Stimulated activated memory B cell treated with anti-CD40 and anti-IgM and Interleukin-4, amounts not matched to agents 10 μg/mL and 1 μg/mL and 100 μg/mL, for 72 hours (primary cell): Measurements from ENCODE around the gene FBN2.

Experiments
- ATAC-seq: fragments of 150-1000 bp; cut with Tn5 transposase; 2 replicates; pipeline ENCODE4 v1.10.0; 2021
- H3K27ac Mint-ChIP-seq: one replicate; pipeline ENCODE4 v1.8.0; 2022; ENCODE audit warnings: mild to moderate bottlenecking, mixed read lengths
- H3K27me3 Mint-ChIP-seq: one replicate; pipeline ENCODE4 v1.8.0; 2022; ENCODE audit warnings: mixed read lengths
- H3K36me3 Mint-ChIP-seq: one replicate; pipeline ENCODE4 v1.8.0; 2022; ENCODE audit warnings: mixed read lengths
- H3K4me1 Mint-ChIP-seq: one replicate; pipeline ENCODE4 v1.8.0; 2022; ENCODE audit warnings: mixed read lengths
- H3K4me3 Mint-ChIP-seq: one replicate; pipeline ENCODE4 v1.8.0; 2022; ENCODE audit warnings: mild to moderate bottlenecking, moderate library complexity, mixed read lengths
- H3K9me3 Mint-ChIP-seq: one replicate; pipeline ENCODE4 v1.8.0; 2022; ENCODE audit warnings: mixed read lengths

The FBN2 gene

DNA sequence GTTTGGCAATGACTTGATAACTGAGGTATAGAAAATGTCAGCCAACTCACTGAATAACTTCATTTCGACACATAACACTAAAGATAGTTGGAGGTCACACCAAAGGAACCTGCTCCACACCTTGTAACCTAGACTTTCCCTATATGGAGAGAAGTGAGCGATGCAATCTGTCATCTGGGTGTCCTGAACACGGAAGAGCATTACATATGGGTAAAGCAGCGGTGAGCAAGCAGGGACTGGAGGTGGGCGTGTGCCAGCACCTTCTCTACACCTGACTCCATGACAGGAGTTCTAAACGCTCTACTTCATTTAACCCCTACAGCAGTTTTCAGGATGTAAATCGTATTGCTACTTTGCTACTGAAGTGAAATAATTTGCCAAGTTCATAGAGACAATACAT, 301.7 kb downstream of the FBN2 start:
- no peak overlapping the region for H3K4me3 Mint-ChIP-seq
- no peaks in the 10 kb centered on the region for H3K9me3 Mint-ChIP-seq
- H3K4me1 Mint-ChIP-seq, result no peaks in the 10 kb centered on the region
- H3K27ac Mint-ChIP-seq, result no peak overlapping the region
- no peak for ATAC-seq
- H3K27me3 Mint-ChIP-seq, result peaks cover 10% of the 10 kb centered on the region
- H3K36me3 Mint-ChIP-seq, result no peaks in the 10 kb centered on the region

DNA sequence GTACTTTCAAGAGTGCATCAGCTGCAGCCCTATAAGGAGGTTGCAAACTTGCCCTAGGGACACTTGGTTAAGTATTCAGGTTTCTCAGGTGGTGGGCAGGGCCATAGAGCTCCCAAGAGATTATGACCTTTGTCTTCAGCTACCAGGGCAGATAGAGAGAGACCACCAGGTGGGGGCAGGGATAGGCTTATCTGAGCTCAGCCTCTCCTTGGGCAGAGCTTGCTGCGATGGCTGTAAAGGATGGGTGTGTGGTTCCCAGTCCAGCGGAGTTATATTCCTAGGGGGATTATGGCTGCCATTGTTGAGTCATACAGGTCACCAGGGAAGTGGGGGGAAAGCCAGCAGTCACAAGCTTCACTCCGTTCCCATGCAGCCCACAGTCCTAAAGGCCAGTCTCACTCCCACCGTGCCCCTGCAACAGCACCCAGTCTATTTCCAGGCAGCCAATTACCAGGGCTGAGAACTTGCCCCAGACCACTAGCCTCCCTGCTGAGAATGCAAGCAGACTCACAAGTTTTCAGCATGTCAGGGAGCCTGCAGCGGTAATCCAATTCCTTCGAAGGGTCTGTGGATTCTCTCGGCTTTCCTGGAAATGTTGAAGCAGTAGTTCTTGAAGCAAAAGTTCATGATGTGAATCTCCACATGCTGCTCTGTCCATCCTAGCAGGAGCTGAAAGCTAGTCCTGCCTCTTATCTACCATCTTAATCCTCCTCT, 303.0 kb downstream of the FBN2 start:
- ATAC-seq, result no peak
- Mint-ChIP-seq H3K27ac (no peak overlapping the region), H3K4me3 (no peak overlapping the region), H3K4me1 (no peaks in the 10 kb centered on the region), H3K36me3 (no peaks in the 10 kb centered on the region), H3K9me3 (no peaks in the 10 kb centered on the region), H3K27me3 (peaks cover 10% of the 10 kb centered on the region)

DNA sequence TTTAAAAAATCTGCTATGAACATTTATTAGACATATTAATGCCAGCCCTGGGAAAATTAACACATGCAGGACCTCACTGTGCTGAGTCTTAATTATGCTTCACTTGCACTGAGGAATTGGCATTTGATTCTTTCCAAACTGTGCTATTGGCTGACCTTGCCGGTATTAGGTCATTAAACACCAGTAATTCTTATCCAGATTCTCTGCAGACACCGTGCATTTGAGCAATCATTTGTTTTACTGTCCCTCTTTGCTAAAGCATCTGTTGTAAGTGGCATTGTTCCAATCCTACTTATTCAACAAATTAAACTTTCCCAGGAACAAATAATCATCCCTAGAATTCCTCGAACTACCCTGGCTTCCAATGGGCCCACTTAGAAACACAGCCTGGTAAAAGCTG, 309.5 kb downstream of the FBN2 start:
- H3K27ac Mint-ChIP-seq, result no peak overlapping the region
- no peaks in the 10 kb centered on the region for H3K4me1 Mint-ChIP-seq
- H3K4me3 Mint-ChIP-seq, result no peak overlapping the region
- ATAC-seq, result no peak
- no peaks in the 10 kb centered on the region for H3K27me3 Mint-ChIP-seq
- no peaks in the 10 kb centered on the region for H3K36me3 Mint-ChIP-seq
- H3K9me3 Mint-ChIP-seq, result no peaks in the 10 kb centered on the region

DNA sequence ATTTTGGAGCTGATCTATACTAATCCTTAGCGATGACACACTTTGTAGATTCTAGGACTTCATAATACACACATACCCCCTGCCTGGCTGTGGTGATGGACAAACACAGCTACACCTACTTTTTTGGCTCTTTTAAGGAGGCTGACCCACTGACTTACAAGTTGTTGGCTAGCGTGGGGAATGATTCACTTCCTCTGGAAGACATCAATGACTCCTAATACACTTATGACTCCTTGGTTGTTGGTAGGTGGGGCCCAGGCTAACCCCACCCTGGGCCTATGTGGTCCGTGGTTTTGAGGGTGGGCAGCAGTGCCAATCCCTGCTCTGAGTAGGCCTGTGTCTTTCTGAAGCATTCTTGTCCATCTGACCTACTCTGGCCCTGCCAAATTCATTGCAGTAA, 310.0 kb downstream of the FBN2 start:
- peak; percentile 18 for ATAC-seq
- Mint-ChIP-seq H3K4me1 (no peaks in the 10 kb centered on the region), H3K27ac (no peak overlapping the region), H3K9me3 (no peaks in the 10 kb centered on the region), H3K27me3 (no peaks in the 10 kb centered on the region), H3K4me3 (no peak overlapping the region), H3K36me3 (no peaks in the 10 kb centered on the region)

DNA sequence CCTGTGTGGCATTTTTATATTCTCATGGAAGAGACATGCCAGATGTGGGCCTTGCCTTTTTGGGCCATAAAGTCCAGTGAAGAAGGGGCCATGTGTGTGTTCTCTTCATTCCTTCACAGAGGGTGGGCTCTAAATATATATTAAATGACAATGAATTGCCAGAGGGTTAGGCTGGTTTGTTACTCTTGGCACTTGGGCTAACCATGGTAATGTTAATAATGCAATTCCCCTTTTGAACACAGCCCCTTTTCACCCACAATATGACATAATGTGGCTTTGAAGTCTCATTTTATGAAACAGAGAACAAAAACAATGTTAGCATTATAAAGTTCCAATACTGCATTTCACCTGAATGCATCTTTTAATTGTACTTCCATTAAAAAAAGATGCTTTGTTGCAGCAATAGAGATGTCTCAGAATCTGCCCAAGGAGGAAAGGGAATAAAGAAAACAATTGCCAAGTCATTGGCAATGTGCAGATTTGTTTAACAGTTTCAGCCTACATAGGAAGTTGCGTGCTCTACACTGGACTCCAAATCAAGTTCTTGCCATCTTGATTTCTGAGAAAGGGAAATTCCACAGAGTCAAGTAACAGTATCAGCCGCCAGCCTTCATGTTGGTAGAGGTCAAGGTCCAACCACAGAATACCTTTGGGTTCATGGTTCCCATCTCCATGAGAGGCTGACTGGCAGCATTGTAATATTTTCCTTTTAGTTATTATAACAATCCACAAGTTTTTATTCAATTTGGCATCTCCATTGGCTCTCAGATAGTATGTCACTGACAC, 312.6 kb downstream of the FBN2 start:
- ATAC-seq, result no peak
- Mint-ChIP-seq H3K27me3 (no peaks in the 10 kb centered on the region), H3K4me1 (no peaks in the 10 kb centered on the region), H3K36me3 (no peaks in the 10 kb centered on the region), H3K9me3 (no peaks in the 10 kb centered on the region), H3K4me3 (no peak overlapping the region), H3K27ac (no peak overlapping the region)

DNA sequence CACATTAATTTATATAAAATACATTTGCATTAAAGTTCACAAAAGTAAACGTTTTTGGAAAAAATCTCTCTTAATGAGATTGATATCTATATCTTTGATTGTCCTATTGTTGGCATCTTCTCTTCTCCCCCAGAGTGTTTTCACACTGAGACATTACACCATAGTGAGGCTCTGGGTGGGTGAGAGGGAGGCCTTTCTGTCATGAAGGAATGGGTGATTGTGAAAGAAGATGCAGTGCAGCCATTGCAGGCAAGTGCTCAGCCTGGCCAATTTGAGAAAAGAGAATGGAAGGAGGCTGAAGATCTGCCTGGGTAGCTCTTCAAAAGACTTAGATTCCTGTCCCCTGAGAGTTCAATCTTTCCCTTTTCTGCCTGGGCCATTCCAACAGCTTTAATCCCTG, 313.7 kb downstream of the FBN2 start:
- no peaks in the 10 kb centered on the region for H3K4me1 Mint-ChIP-seq
- H3K27ac Mint-ChIP-seq, result no peak overlapping the region
- no peaks in the 10 kb centered on the region for H3K27me3 Mint-ChIP-seq
- H3K36me3 Mint-ChIP-seq, result no peaks in the 10 kb centered on the region
- no peaks in the 10 kb centered on the region for H3K9me3 Mint-ChIP-seq
- no peak for ATAC-seq
- H3K4me3 Mint-ChIP-seq, result no peak overlapping the region

DNA sequence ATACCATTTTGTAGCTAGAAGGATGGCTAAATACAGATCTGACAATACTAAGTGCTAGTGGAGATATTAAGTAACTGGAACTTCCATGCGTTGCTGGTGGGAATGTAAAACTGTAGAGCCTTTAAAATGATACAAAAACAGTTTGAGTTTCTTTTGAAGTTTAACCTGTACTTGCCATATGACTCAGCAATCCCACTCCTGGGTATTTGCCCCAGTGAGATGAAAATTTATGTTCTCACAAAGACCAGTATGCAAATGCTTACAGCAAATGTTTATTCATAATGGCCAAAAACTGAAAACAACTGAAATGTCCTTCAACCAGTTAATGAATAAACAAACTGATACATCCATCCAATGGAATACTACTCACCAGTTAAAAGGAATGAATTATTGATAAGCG, 317.2 kb downstream of the FBN2 start:
- H3K36me3 Mint-ChIP-seq, result no peaks in the 10 kb centered on the region
- no peak overlapping the region for H3K27ac Mint-ChIP-seq
- ATAC-seq, result no peak
- no peaks in the 10 kb centered on the region for H3K4me1 Mint-ChIP-seq
- H3K9me3 Mint-ChIP-seq, result no peaks in the 10 kb centered on the region
- H3K4me3 Mint-ChIP-seq, result no peak overlapping the region
- H3K27me3 Mint-ChIP-seq, result no peaks in the 10 kb centered on the region

DNA sequence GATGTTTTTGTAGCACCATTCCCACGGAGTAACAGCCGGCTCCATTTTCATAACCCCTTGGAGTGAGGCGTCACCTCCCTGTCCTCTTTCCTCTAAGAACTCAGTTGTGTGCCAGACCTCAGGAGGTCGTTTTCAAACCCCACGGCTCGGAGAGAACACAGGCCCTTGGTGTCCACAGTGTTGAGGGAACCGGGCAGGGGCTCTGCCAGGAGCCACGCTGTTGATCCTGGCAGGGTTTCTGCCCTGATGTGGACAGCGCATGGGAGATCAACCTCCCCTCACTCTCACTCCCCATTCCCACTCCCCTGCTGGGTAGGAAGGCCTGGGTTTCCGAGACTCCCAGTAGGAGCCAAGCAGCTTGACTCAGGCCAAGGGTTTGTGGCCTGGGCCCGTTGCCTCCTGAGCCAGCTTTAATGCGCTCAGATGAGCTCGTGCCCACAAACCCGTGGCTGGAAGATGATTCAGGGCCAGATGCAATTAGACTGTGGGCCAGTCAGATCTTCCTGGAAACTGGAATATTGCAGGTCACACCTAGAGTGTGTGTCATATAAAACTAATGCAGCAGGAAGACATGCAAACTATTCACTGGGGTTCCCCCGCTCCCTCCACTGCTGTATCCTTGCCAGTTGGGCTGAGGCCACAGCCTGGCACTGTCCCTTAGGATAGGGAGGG, 321.0 kb downstream of the FBN2 start:
- Mint-ChIP-seq H3K4me3 (no peak overlapping the region), H3K27ac (no peak overlapping the region), H3K27me3 (no peaks in the 10 kb centered on the region), H3K36me3 (no peaks in the 10 kb centered on the region), H3K9me3 (no peaks in the 10 kb centered on the region), H3K4me1 (no peaks in the 10 kb centered on the region)
- no peak for ATAC-seq

DNA sequence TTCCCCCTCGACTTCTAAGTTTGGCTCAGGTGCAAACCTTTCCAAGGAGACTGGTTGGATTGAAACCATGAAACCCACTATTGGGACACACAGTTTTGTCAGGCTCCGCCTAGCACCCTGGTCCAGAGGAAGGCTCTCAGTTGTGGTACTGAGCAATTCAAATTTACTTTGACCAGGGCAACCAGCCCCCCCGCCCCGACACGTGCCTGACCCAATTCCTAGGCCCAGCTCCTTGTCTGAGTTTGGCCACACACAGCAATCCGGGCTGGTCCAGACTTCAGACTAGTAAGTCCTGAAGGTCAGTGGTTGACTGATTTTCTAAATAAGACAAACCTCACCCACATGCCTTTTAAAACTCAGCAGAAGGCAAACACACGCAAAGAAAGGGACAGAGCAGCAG, 321.8 kb downstream of the FBN2 start:
- Mint-ChIP-seq H3K9me3 (no peaks in the 10 kb centered on the region), H3K27ac (no peak overlapping the region), H3K4me1 (no peaks in the 10 kb centered on the region), H3K27me3 (no peaks in the 10 kb centered on the region), H3K4me3 (no peak overlapping the region), H3K36me3 (no peaks in the 10 kb centered on the region)
- ATAC-seq, result no peak

DNA sequence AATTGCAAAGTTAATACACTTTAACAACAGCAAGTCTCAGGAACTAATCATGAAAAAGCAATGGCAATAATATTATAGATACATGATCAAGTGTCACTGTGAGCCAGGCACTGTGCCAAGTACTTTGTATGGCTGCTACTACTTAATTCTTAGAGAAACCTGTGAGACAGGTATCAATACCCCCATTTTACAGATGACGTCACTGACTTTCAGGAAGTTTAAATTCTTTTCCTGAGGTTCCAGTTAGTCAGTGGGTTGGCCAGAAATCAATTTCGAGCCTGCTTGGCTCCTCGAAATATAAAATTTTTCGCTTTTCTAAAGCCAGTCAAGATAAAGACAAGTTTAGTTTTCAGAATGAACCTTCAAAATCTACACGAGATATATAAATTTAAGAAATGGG, 324.2 kb downstream of the FBN2 start:
- Mint-ChIP-seq H3K4me3 (no peak overlapping the region), H3K27ac (no peak overlapping the region), H3K27me3 (no peaks in the 10 kb centered on the region), H3K36me3 (no peaks in the 10 kb centered on the region), H3K9me3 (no peaks in the 10 kb centered on the region), H3K4me1 (no peaks in the 10 kb centered on the region)
- no peak for ATAC-seq

DNA sequence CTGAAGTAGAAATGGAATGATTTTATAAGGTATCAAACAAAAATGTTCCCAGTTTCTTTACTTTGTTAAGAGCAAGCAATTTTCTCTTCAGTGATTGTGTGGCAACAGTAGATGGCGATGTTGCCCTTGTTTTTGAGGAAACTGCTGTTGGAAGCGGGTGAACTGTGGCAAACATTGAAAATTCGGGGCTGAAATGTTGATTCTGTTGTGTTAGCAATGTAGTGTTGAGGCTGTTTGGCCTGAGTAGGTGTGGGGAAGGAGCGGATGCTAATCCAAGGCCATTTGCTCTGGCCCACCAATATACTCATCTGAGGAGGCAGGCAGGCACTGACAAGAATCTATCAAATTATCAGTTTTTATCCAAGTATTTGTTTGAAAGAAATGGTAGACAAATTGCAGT, 324.7 kb downstream of the FBN2 start:
- H3K4me3 Mint-ChIP-seq, result no peak overlapping the region
- H3K27me3 Mint-ChIP-seq, result no peaks in the 10 kb centered on the region
- ATAC-seq, result no peak
- no peaks in the 10 kb centered on the region for H3K9me3 Mint-ChIP-seq
- no peaks in the 10 kb centered on the region for H3K4me1 Mint-ChIP-seq
- H3K36me3 Mint-ChIP-seq, result no peaks in the 10 kb centered on the region
- no peak overlapping the region for H3K27ac Mint-ChIP-seq

DNA sequence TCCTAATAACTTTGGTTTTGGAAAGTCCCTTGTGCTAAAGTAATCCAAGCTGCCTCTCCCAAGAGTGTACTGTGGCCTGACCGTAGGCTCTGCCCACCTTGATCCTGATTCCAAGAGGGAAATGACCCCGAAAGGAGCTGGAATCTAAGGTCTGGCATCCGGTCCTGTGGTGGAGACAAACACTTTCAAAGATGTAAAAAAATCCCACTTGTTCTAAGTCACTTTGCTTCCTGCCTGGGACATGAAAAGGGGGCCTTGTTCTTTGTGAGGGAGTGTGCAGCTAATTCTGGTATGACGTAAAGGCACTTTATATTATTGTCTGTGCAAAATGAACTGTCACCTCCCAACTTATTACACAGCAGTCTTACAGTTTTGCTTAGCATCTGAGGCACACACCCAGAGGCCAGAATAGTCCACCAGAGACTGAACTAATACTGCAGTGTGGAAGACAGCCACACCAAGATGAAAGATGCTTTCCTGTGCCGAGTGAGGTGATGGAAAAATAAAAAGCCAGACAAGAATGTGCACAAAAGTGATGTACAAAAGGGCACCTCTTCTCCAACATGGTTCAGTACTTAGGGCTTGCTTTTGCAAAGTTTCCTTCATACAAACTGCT, 325.7 kb downstream of the FBN2 start:
- H3K27ac Mint-ChIP-seq, result no peak overlapping the region
- no peaks in the 10 kb centered on the region for H3K9me3 Mint-ChIP-seq
- H3K4me1 Mint-ChIP-seq, result no peaks in the 10 kb centered on the region
- no peaks in the 10 kb centered on the region for H3K27me3 Mint-ChIP-seq
- H3K36me3 Mint-ChIP-seq, result no peaks in the 10 kb centered on the region
- H3K4me3 Mint-ChIP-seq, result no peak overlapping the region
- ATAC-seq, result no peak

DNA sequence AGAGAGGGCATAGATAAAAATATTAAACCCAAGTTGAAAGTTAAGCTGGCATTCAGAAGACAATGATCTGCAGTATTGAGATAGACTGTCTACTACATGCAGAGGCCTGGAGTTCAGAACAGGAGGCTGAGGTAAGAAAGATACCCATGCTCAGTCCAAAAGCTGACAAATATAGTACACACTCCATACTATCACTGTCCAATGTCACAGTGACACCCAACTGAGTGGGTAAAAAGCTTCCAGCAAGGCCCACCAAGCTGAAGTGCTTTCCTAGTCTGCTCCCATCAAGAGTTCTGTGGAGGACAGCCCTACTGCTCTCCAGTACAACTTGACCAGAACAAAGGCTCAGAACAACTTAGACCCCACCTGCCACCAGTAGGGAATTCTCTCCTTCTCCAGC, 329.6 kb downstream of the FBN2 start:
- Mint-ChIP-seq H3K27me3 (no peaks in the 10 kb centered on the region), H3K9me3 (no peaks in the 10 kb centered on the region), H3K4me3 (no peak overlapping the region), H3K27ac (no peak overlapping the region), H3K4me1 (no peaks in the 10 kb centered on the region), H3K36me3 (no peaks in the 10 kb centered on the region)
- no peak for ATAC-seq
